Ovary (tissue), 9 donors: ENCODE data around the gene PGAP6. TPM values are rescaled to one million over a fixed set of nuclear protein-coding genes. Genes with fewer than 3 reads are reported as not detected.
A peak's percentile ranks its signal among the peaks of the same experiment; 100 is the strongest.

Experiments used
- DNase-seq, 5 donors: peaks; one replicate each; pipeline ENCODE4 v3.0.0-alpha.2; 2019 to 2020
- H3K27ac ChIP-seq, 2 donors: fragments of 200-600 bp; one replicate each; pipeline versions ENCODE4 v1.5.1 to v1.8.0; 2019 to 2022
- H3K27me3 ChIP-seq: fragments of 200-600 bp; one replicate; pipeline ENCODE4 v1.8.0; 2022
- H3K36me3 ChIP-seq: fragments of 200-600 bp; sonication (generic); one replicate; pipeline ENCODE4 v1.5.1; 2019
- H3K4me1 ChIP-seq: one replicate; pipeline ENCODE4 v1.8.1; 2013; ENCODE audit warnings: mild to moderate bottlenecking, moderate library complexity; ENCODE audit not compliant: insufficient read depth
- H3K4me3 ChIP-seq: fragments of 200-600 bp; sonication (generic); one replicate; pipeline ENCODE4 v1.5.1; 2017
- H3K9me3 ChIP-seq, 2 donors: fragments of 200-600 bp in 1 of 2; sonication (generic) in 1 of 2; one replicate each; pipeline versions ENCODE4 v1.5.1 to v1.8.1; 2013 to 2019; ENCODE audit warnings: mild to moderate bottlenecking in 1 of 2, moderate library complexity in 1 of 2
- EP300 ChIP-seq: sonication (generic); formaldehyde crosslinking; IDR thresholded peaks from one replicate; pipeline ENCODE4 v1.6.1; 2017; ENCODE audit warnings: antibody characterized with exemption
- POLR2A ChIP-seq: fragments of 450-650 bp; IDR thresholded peaks from one replicate; pipeline ENCODE4 v1.6.1; 2017; ENCODE audit warnings: antibody characterized with exemption, mild to moderate bottlenecking, moderate library complexity
- WGBS, 3 donors: extraction: QIAGEN DNeasy Blood & Tissue Kit in 1 of 3; methylation state at CpG; one replicate each; pipeline versions ENCODE4 v1.1.5 to v1.1.7; 2013 to 2017; 5-methylcytosine and 5-hydroxymethylcytosine counted together
- intact Hi-C, 4 donors: fragments of 100-400 bp; cut with DNase I; formaldehyde crosslinking; loops; one replicate each; pipeline versions ENCODE4 v1.11.0 to v1.15.1; 2022 to 2023
- polyA plus RNA-seq, 2 donors: library from polyadenylated mRNA; stranded (reverse); fragments of 200-250 nt in 1 of 2; fragments of 350-450 nt in 1 of 2; fragmentation: Illumina TruSeq in 1 of 2; extraction: RNeasy Lipid Tissue Mini Kit (QIAGEN cat#74804) in 1 of 2; gene quantifications; one replicate each; pipeline ENCODE4 v1.2.3, GENCODE V29; 2013 to 2014
- total RNA-seq, 7 donors: library from RNA; depleted of rRNA in 2 of 7; stranded (reverse); fragments of >200 nt in 2 of 7; fragmentation: NEBNext Ultra II Directional in 3 of 7; extraction: Animal tissue kit (Norgen Biotek cat#: 25700) in 3 of 7; gene quantifications; one replicate each; pipeline versions ENCODE4 v1.1.0 to v1.2.4, GENCODE V29; 2016 to 2023
- TF ChIP-seq, protein P1 (sequence below), 3 donors: fragments of 450-650 bp in 2 of 3; fragments of 200-600 bp in 1 of 3; IDR thresholded peaks; one replicate each; pipeline versions ENCODE4 v1.5.1 to v1.8.0; 2016 to 2022; ENCODE audit warnings: antibody characterized with exemption in 3 of 3, mild to moderate bottlenecking in 1 of 3
- donor health status: DM: no; HTN: no; CAD: no; lungs with moderate emphysema.
- donor health status: DM: no; HTN: no; CAD: no.
- donor health status: Bipolar disorder and iron deficiency.
- donor health status: DM: yes; HTN: yes; CAD: no.
- donor health status: DM: no; HTN: no; CAD: no.
- donor health status: DM: yes; HTN: yes; CAD: no.

Gene PGAP6
- total and polyA plus RNA-seq, 9 donors: 13.0 to 39.8 (median 19.4) TPM

DNA sequence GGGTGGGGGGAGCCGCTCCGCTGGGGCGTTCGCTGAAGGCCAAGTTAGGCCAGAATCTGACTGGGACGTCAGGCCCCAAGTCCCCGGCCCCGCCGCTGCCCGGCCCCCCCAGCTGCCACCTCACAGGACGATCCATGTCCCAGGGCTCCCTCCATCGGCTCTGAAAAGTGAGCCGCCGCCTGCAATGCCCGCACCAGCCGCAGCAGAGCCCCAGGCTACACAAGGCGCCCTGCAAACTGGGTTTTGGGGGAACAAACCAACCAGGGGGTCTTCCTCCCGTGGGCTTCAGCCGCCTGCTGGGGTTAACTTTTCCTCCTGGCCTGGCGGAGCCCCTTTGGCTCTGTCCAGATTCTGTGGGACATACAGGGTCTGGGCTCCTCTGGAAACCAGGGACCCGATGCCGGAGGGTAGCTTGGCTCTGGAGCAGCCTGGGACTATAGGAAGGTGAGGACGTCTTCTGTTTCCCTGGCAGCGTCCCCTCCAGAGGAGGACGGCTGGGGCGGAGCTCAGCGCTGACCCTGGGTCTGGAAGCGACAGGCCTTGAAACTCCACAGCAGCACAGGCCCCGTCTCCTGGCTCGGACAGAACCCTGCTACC, 16.1 kb upstream of the PGAP6 start:
- peak; percentile 66 to 78 (median 74) for DNase-seq
- H3K9me3 ChIP-seq: no peaks in the 10 kb centered on the region
- H3K36me3 ChIP-seq: no peaks in the 10 kb centered on the region
- intact Hi-C loops: no loop called here
- H3K27ac ChIP-seq: peak overlapping the region; percentile 74 to 83
- peak overlapping the region; percentile 65 for H3K4me3 ChIP-seq
- WGBS, 3 donors: 23 to 25% (median 24%) methylated on average over 17 to 29 of the region's 29 CpGs
- no peaks in the 10 kb centered on the region for H3K27me3 ChIP-seq
- H3K4me1 ChIP-seq: peaks cover 3% of the 10 kb centered on the region
- TF ChIP-seq POLR2A (no peak), EP300 (no peak)
- TF ChIP-seq, protein P1, sequence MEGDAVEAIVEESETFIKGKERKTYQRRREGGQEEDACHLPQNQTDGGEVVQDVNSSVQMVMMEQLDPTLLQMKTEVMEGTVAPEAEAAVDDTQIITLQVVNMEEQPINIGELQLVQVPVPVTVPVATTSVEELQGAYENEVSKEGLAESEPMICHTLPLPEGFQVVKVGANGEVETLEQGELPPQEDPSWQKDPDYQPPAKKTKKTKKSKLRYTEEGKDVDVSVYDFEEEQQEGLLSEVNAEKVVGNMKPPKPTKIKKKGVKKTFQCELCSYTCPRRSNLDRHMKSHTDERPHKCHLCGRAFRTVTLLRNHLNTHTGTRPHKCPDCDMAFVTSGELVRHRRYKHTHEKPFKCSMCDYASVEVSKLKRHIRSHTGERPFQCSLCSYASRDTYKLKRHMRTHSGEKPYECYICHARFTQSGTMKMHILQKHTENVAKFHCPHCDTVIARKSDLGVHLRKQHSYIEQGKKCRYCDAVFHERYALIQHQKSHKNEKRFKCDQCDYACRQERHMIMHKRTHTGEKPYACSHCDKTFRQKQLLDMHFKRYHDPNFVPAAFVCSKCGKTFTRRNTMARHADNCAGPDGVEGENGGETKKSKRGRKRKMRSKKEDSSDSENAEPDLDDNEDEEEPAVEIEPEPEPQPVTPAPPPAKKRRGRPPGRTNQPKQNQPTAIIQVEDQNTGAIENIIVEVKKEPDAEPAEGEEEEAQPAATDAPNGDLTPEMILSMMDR (IDR thresholded peaks at IDR 0.05): peak in 2 of 3 donors; percentile 45 to 61

DNA sequence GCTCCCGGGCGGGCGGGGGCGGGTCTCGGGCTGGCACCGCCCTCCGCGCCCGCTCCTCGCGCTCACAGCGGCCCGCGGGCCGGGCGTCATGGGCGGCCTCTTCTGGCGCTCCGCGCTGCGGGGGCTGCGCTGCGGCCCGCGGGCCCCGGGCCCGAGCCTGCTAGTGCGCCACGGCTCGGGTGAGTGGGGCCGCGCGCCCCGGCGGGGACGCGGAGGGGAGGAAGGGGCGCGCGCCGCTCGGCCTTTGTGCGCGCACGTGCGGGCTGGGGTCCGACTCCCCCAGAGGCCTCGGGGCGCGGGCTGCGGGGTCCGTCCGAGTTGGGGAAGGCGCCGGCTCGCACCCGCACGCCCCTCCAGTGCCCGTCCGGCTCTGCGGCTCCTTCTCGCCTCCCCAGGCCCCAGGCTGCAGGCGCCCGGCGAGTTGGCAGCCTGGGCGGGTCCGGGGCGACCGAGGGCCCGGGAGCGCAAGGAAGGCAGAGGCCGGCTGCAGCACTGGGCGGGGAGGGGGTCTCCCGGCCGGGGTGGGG, 15.4 kb upstream of the PGAP6 start, which contains the start of gene NME4:
Gene NME4, plus strand, starts transcription at position 65 of the 527 bp plus-strand sequence. Its CDS starts 24 bp downstream, at position 89.
- H3K27ac ChIP-seq: peak within 1 kb of the TSS; percentile 83 to 91
- intact Hi-C loops: no loop called here
- DNase-seq: peak; percentile 40 to 68 (median 59)
- peaks cover 3% of the 10 kb centered on the region for H3K4me1 ChIP-seq
- peak within 1 kb of the TSS; percentile 65 for H3K4me3 ChIP-seq
- H3K9me3 ChIP-seq: no peaks in the 10 kb centered on the region
- no peaks in the 10 kb centered on the region for H3K36me3 ChIP-seq
- no peaks in the 10 kb centered on the region for H3K27me3 ChIP-seq
- WGBS, 3 donors: 0 to 1% (median 0%) methylated on average over 16 to 71 of the region's 75 CpGs
- no peak for TF ChIP-seq POLR2A

DNA sequence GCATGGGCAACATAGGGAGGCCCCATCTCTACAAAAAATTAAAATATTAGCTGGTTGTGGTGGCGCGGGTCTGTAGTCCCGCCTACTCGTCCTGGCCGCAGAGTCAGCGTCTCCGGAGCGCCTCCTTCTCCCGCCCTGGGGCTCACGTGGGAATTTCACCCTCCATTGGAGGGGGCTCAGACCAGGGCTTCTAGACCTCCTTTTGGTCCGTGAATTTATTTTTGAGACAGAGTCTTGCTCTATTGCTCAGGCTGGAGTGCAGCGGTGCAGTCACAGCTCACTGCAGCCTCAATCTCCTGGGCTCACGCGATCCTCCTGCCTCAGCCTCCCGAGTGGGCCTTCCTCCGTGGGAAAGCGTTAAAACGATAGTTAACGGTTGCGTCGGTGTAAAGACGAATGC, 14.8 kb upstream of the PGAP6 start:
- peak overlapping the region; percentile 65 for H3K4me3 ChIP-seq
- TF ChIP-seq, protein P1 (IDR thresholded peaks at IDR 0.05): no peak
- TF ChIP-seq EP300 (no peak), POLR2A (no peak)
- H3K27ac ChIP-seq: peak overlapping the region; percentile 83 to 91
- 1% methylated on average over 22 of the region's 22 CpGs for WGBS, 3 donors
- DNase-seq: peak in 4 of 5 donors; percentile 54 to 66 (median 60)
- no peaks in the 10 kb centered on the region for H3K27me3 ChIP-seq
- H3K9me3 ChIP-seq: no peaks in the 10 kb centered on the region
- H3K4me1 ChIP-seq: peaks cover 3% of the 10 kb centered on the region
- intact Hi-C loops: no loop called here
- H3K36me3 ChIP-seq: no peaks in the 10 kb centered on the region

DNA sequence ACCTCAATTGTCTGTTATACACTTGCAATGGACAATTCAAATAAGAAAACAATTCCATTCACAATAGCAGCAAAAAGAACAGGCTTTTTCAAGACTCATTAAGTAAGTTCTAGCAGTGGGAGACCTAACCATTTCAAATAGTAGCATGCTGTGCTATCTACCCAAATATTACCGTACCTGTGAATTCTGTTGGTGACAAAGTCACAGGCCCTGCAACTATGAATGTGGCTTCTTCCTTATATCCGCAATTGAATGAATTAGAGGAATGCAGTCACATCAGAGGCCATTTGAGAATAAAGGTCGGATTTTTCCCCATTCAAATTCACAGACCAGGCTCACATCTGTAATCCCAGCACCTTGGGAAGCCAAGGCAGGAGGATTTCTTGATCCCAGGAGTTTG, 14.4 kb upstream of the PGAP6 start:
- Histone ChIP-seq H3K9me3 (no peaks in the 10 kb centered on the region), H3K36me3 (no peaks in the 10 kb centered on the region), H3K4me1 (peaks cover 3% of the 10 kb centered on the region), H3K4me3 (no peak overlapping the region), H3K27me3 (no peaks in the 10 kb centered on the region), H3K27ac (peak overlapping the region; percentile 83 to 91)
- TF ChIP-seq POLR2A: no peak
- TF ChIP-seq, protein P1 (IDR thresholded peaks at IDR 0.05): no peak
- no peak for TF ChIP-seq EP300
- intact Hi-C loops: no loop called here
- 13 to 21% (median 15%) methylated on average over 3 of the region's 3 CpGs for WGBS, 3 donors
- no peak for DNase-seq

DNA sequence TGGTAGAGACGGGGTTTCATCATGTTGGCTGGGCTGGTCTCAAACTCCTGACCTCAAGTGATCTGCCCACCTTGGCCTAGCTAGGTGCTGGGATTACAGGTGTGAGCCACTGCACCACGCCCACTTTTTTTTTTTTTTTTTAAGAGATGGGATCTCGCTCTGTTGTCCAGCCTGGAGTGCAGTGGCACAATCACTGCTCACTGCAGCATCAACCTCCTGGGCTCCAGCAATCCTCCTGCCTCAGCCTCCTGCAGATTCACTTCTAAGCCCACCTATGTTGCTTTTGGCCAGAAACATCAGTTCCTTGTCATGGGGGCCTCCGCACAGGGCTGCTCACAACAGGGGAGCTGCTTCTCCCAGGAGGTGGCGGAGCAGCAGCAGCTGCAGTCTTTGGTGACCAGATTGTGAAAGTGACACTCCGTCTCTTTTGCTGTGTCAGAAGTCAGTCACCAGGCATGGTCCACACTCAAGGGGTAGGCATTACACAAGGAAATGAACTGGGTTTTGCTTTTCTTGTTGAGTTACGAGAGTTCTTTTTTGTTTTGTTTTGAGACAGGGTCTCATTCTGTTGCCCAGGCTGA, 10.8 kb upstream of the PGAP6 start:
- TF ChIP-seq, protein P1 (IDR thresholded peaks at IDR 0.05): no peak
- no peak for TF ChIP-seq EP300
- no peak for TF ChIP-seq POLR2A

More for the DNA sequence above, 10.8 kb upstream of the PGAP6 start:
- H3K4me3 ChIP-seq: no peak overlapping the region
- H3K9me3 ChIP-seq: no peaks in the 10 kb centered on the region
- 86 to 96% (median 94%) methylated on average over 7 of the region's 7 CpGs for WGBS, 3 donors
- no peaks in the 10 kb centered on the region for H3K27me3 ChIP-seq
- H3K36me3 ChIP-seq: no peaks in the 10 kb centered on the region
- no peak for DNase-seq
- intact Hi-C loops: no loop called here
- no peak overlapping the region for H3K27ac ChIP-seq
- H3K4me1 ChIP-seq: no peaks in the 10 kb centered on the region
